ENCODE results near the gene RFC4. TPM values are rescaled to one million over a fixed set of nuclear protein-coding genes. Genes with fewer than 3 reads are reported as not detected.

Gene RFC4
- total and polyA plus RNA-seq, 2 of the 13 experiments (the other 11 are each of a cell fraction or from before 2014, with no cell fraction given) = 18.5 to 103 TPM

- Histone ChIP-seq H3K9me3 (ENCODE audit: low read length) (no peaks in the 10 kb centered on the region), H4K20me1 (ENCODE audit: insufficient read depth, low read length) (no peaks in the 10 kb centered on the region), H3K9ac (ENCODE audit: insufficient read depth, low read depth, low read length) (no peak overlapping the region), H3K4me1 (ENCODE audit: insufficient read depth, low read length) (peaks cover 19% of the 10 kb centered on the region), H3K36me3 (replicated peaks in 1 of 2; ENCODE audit: control insufficient read depth in 1 of 2, insufficient read depth in 2 of 2, low read length in 2 of 2) (no peaks in the 10 kb centered on the region), H3K79me2 (ENCODE audit: insufficient read depth, low read length) (no peaks in the 10 kb centered on the region), H2AFZ (ENCODE audit: low read length) (no peak overlapping the region), H3K27me3 (ENCODE audit: control insufficient read depth in 1 of 2, insufficient read depth in 2 of 2, low read length in 2 of 2) (no peaks in the 10 kb centered on the region), H3K27ac (ENCODE audit: extremely low read length, insufficient read depth, low read length) (no peak overlapping the region), H3K4me2 (ENCODE audit: low read depth, low read length) (peak overlapping the region; percentile 23; the same call in 1 of the 2 replicates), H3K4me3 (replicated peaks in 1 of 3; ENCODE audit: insufficient read depth in 1 of 3, low read depth in 2 of 3, low read length in 3 of 3) (no peak overlapping the region)
- CTCF ChIA-PET (ENCODE audit: low intra/inter-chr PET ratio, low total read pairs) = no interaction called here
- FAIRE-seq (no peak), ATAC-seq (no peak), DNase-seq (ENCODE audit: low spot score) (no peak)
- intact Hi-C loops (cut with micrococcal nuclease; ENCODE audit: unreplicated experiment) (no loop called here), in situ Hi-C loops (cut with HindIII; ENCODE audit: extremely low pct_ligation_motif_present, low pct_unique_long_range_greater_than_20kb) (loop anchor here (10.0 kb wide), 1 partner anchor 145 kb away; the partner anchor contains the start of gene AHSG)
- POLR2A ChIA-PET = no interaction called here
- BruUV-seq (replicated peaks) = no TSS peak
- 46% methylated on average over 11 of the region's 11 CpGs for WGBS (ENCODE audit: low lambda C conversion rate)
- no peak for TF ChIP-seq ZNF883 (CRISPR knock-in tag; IDR thresholded peaks at IDR 0.05; ENCODE audit: not compliant biosample characterization)
- TF ChIP-seq ZNF572 (CRISPR knock-in tag; IDR thresholded peaks at IDR 0.05) = no peak
- no peak for TF ChIP-seq PREB (CRISPR knock-in tag; IDR thresholded peaks at IDR 0.05)
- TF ChIP-seq NFE2L2 (IDR thresholded peaks at IDR 0.05; ENCODE audit: low read length) = no peak
- no peak for TF ChIP-seq ZFP62 (CRISPR knock-in tag; IDR thresholded peaks at IDR 0.05)
- TF ChIP-seq MNT (IDR thresholded peaks at IDR 0.05) = no peak
- no peak for TF ChIP-seq ZNF644 (CRISPR knock-in tag; IDR thresholded peaks at IDR 0.05; ENCODE audit: low read depth)
- no peak for TF ChIP-seq ZNF75D (CRISPR knock-in tag; IDR thresholded peaks at IDR 0.05; ENCODE audit: borderline replicate concordance)
- no peak for TF ChIP-seq ZBTB7A (CRISPR knock-in tag; IDR thresholded peaks at IDR 0.05)
- no peak for TF ChIP-seq ZFP82 (CRISPR knock-in tag; IDR thresholded peaks at IDR 0.05; ENCODE audit: borderline replicate concordance)
- no peak for TF ChIP-seq HOXA3 (CRISPR knock-in tag; IDR thresholded peaks at IDR 0.05)
- no peak for TF ChIP-seq NFYC (CRISPR knock-in tag; IDR thresholded peaks at IDR 0.05)
- no peak for TF ChIP-seq HNF1A (IDR thresholded peaks at IDR 0.05; ENCODE audit: low read depth)
- no peak for TF ChIP-seq HNF1A (CRISPR knock-in tag; IDR thresholded peaks at IDR 0.05; ENCODE audit: borderline replicate concordance)
- no peak for TF ChIP-seq HDAC2 (CRISPR knock-in tag; IDR thresholded peaks at IDR 0.05)
- TF ChIP-seq ZNF101 (CRISPR knock-in tag; IDR thresholded peaks at IDR 0.05; ENCODE audit: borderline replicate concordance, low read depth) = no peak
- no peak for TF ChIP-seq TFAP4 (IDR thresholded peaks at IDR 0.05; ENCODE audit: borderline replicate concordance, low read depth)
- no peak for TF ChIP-seq ZNF432 (CRISPR knock-in tag; IDR thresholded peaks at IDR 0.05; ENCODE audit: borderline replicate concordance)
Observed at GRCh38 chr3:186759231-186759930, 46.9 kb downstream of the RFC4 start.

All from HepG2 (cell line).